Measurements from ENCODE around the gene KIRREL1.

KIRREL1 gene

DNA sequence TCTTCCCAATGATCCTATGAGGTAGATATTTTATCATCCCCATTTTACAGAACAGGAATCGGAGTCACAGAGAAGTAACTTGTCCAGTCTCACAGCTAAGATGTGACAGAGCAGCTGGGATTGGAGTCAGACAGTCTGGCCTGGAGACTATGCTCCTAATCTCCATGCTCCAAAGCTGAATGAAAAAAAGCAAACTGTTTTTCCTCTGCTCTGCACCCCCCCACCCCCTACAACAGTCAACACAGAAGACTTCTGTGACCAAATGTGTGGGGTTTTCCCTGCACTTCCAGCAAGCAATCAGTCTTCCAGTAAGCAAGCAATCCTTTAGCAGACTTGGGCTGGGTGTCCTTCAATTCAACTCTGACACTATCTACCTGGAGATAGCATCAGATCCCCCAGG lies 33.2 kb downstream of the KIRREL1 start:
- TF ChIP-seq, protein P1, sequence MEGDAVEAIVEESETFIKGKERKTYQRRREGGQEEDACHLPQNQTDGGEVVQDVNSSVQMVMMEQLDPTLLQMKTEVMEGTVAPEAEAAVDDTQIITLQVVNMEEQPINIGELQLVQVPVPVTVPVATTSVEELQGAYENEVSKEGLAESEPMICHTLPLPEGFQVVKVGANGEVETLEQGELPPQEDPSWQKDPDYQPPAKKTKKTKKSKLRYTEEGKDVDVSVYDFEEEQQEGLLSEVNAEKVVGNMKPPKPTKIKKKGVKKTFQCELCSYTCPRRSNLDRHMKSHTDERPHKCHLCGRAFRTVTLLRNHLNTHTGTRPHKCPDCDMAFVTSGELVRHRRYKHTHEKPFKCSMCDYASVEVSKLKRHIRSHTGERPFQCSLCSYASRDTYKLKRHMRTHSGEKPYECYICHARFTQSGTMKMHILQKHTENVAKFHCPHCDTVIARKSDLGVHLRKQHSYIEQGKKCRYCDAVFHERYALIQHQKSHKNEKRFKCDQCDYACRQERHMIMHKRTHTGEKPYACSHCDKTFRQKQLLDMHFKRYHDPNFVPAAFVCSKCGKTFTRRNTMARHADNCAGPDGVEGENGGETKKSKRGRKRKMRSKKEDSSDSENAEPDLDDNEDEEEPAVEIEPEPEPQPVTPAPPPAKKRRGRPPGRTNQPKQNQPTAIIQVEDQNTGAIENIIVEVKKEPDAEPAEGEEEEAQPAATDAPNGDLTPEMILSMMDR (IDR thresholded peaks at IDR 0.05) = no peak

DNA sequence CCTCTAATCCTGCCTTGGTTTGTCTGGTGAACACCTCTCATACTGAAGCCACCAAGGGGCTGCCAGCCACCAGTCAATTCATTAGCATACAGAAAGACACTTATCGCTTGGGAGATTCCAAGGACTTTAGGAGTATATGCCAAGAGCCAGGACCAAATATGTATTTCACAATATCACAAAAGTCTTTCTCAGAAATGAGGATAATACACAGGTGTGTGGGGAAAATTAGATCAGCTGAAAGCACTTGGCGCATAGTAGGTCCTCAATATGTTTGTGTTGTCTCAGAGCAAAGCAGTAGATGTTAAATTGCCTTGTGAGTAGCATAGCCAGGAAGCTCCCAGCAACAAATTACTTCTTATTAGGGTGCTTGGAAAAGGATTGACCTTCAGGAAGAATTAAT lies 34.1 kb downstream of the KIRREL1 start:
- TF ChIP-seq, protein P1 (IDR thresholded peaks at IDR 0.05) = no peak

DNA sequence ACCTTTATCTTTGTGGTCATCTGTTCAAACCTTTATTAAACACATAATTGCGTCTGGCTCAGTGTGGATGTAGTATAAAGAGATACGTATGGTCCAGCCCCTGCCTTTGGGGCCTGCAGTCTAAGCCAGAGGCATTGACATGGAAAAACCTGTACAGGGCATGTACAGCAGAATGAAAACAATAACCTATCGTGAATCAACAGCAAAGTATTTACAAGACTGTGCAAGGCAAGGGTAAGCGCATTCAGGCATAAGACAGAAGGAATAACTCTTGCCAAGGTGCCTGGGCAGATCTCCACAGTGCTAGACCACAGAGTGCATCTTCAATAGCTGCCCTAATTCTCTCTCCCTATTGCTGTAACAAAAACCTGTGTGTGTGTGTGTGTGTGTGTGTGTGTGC lies 35.5 kb downstream of the KIRREL1 start:
- TF ChIP-seq, protein P1 (IDR thresholded peaks at IDR 0.05) = no peak

DNA sequence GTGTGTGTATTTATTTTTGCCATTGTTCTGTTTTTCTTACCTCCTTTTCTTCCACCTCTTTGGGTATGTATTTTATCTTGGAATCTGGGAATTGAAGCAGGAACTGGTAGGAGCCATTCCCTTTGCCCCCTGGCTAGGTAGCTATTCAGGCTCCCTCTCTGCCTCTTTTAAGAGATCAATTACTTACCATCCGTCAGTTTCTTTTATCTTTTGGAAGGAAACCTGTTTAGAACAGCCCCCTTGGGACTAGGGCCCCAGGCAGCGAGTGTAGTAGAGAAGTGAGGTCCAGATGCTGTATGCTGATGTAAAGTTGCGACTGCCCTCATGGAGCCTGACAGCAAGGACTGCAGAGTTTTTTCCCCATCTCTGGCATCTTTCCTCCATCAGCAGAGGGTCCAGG lies 41.6 kb downstream of the KIRREL1 start:
- TF ChIP-seq, protein P1 (IDR thresholded peaks at IDR 0.05) = no peak

DNA sequence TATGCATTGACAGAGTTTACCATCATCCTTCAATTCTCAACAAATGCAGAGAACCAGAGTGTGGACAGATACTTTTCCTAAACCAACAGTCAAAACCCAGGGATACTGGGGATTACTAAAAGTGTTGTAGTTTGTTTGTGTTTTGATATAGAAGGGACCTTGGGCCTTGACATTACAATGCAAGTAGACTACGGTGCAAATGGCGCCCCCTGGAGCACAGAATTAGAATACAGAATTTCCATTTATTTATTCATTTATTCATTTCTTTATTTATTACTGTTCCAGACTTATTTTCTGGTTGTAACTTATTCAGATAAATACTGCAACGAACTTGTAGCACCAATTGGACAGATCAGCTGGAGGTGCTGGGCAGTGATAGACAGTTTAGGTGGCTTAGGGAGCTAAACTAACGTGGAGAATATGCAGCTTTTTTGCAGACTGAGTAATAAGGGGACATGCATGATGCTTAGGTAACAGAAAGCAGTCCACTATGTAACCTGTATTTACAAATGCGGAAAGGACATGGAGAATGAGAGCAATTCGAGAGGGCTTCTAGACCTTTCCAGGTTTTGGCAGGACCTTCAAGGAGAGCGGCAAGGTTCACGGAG lies 42.6 kb downstream of the KIRREL1 start:
- TF ChIP-seq, protein P1 (IDR thresholded peaks at IDR 0.05) = peak; percentile 65

DNA sequence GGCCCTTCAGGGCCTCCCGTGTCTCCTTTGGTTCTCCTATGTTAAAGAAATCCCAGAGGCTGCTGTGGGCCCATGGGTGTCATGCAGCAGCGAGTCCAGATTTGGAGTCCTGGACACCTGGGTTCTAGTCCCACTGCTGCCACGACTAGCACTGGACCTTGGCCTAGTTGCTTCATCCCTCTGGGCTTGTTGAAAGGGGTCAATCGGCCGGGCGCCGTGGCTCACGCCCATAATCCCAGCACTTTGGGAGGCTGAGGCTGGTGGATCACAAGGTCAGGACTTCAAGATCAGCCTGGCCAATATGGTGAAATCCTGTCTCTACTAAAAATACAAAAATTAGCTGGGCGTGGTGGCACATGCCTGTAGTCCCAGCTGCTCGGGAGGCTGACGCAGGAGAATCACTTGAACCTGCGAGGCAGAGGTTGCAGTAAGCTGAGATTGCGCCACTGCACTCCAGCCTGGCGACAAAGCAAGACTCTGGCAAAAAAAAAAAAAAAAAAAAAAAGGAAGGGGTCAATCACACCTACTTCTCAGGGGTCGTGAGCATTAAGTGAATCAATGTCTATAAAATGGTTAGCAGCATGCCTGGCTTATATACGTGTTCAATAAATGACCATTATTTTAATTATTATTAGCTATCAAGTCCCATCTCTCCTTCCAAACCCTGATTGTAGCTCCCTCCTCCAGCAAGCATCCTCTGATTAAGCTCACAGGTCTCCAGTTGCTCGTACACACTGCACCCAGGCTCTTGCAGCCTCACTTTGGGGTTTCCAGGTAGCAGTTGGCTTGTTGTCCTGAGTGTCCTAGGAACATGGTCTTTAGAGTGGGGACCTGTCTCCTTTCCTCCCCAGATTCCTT lies 43.8 kb downstream of the KIRREL1 start:
- TF ChIP-seq, protein P1 (IDR thresholded peaks at IDR 0.05) = no peak

DNA sequence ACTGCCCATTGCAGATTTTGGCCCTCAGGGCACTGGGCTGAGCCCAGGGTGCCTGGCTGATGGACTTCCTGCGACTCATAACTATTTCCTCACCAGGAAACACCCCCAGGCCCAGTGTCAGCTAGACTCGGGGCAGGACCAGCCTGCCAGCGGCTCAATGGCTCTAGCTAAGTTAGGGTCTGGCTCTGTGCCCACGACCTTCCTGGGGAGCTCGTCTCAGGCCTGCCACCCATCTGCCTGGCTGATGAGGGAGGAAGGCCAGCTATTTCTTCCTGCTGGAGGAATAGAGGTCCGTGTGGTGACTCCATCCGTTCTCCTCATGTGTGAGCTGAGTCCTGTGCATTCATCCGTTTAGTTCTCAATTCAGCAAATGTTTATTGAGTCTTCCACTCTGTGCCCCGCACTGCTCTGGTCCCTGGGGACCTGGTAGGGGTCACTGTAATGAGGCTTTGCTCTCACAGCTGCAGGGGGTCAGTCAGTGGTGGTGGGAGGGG lies 44.5 kb downstream of the KIRREL1 start:
- TF ChIP-seq, protein P1 (IDR thresholded peaks at IDR 0.05) = no peak
